GM19372 (cell line): ENCODE data around the gene CRB1.

Source experiments
- ATAC-seq: cut with Tn5 transposase; IDR thresholded peaks from one replicate; pipeline ENCODE4 v1.9.1; 2021; ENCODE audit warnings: mild to moderate bottlenecking, low read depth, moderate library complexity; ENCODE audit not compliant: unreplicated experiment

CRB1 gene

DNA sequence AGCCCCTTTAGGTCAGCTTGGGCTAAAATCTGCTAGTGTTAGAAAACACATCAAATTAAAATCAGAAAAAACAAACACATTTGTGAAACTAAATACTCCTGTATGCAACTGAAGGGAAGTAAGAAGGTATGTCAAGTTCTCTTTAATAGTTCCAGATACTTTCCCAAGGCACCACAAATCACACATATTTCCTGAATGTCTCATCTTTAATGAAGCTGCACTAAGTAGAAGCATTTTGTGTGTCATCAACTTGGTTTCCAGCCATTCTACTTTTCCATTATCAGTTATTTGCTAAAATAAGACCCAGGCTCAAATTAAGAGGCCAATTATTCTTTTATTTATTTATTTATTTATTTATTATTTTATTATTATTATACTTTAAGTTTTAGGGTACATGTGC lies 34.7 kb downstream of the CRB1 start:
- ATAC-seq: no peak

DNA sequence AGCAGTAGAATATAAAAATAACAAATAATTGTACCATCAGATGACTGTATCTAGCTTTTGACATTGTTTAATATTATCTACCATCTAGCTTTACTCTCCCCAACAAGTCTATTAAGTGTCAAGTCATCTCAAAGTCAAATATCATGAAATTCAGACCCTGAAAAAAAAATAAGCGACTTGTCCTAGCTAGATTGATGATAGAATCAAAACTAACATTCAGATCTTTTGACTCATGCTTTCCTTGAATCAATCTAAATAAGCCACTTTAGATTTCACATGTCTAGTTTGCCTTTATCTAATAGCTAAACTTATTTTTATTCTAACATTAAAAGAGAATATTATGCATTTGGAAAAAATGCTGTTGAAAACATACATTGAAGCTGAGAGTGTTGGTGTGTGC lies 35.4 kb downstream of the CRB1 start:
- no peak for ATAC-seq

DNA sequence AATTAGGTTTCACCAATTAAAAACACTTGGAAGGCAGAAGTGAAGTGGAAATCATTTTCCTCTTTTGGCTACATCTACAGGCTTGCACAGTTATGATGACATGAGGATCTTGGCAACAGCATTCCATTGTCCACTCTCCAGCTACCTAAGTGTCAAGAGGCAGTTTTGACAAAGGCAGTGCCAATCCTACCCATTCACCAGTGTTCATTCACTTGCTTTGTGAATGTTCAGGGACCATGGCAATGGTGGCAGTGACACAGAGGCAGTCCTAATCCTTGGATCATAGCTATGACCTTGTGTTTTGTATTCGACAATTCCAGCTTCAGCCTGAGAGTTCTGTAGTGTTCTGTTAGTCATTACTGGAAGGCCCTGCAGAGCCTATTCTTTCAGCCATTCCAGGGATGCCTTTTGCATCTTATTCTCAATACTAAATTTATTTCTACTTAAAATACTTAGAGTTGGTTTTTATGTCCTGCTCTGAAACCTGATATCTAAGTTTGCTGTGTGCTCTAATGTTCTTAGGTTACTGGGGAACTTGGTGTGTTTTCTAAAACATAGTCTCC lies 36.7 kb downstream of the CRB1 start:
- ATAC-seq: no peak

DNA sequence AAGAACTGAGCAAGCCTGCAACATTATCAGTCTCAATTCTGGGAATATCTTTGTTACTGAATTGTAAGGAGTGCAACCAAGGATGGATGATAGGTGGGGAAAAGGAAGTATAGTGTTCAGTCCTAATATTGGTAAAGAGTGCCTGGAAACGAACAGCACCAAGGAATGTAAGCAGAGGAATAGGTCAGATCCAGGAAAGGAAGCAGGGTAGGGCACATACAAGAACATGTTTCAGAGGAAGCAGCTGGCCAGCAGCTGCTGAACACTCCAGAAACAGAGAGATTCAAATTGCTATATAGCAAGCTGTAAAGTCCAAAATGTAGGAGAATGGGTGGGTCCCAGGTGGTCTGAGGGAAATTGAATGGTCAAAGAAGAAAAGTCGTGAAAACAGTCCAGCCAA lies 37.9 kb downstream of the CRB1 start:
- no peak for ATAC-seq

DNA sequence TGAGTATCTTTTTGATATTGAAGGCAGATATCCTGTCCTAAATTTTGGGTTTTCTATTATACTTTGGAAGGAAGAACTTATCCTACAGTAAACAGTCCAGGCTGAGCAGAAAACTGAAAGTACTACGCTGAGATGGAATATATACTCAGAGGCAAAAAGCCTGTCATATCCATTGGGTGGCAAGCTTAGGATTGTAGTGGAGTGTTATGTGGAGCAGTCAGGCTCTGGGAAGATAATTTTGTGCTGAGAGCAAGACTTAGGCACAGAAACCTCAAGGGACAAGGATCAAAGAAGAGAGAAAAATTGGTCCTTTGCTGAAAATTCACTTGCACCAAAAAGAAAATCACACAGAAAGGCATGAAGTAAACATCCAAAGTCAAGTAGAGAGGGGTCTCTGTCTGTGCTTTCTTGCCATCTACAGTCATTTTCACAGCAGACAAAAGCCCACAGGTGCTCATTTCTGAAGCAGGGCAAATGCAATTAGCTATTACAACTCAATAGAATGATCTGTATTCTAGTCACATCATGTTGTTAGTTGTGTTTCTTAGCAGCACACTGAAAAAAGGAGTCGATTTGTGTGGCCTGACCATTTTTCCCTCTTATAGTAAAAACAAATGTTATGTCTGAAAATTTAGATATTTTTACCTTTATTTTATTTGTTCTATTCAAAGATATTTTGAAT lies 38.5 kb downstream of the CRB1 start:
- no peak for ATAC-seq

DNA sequence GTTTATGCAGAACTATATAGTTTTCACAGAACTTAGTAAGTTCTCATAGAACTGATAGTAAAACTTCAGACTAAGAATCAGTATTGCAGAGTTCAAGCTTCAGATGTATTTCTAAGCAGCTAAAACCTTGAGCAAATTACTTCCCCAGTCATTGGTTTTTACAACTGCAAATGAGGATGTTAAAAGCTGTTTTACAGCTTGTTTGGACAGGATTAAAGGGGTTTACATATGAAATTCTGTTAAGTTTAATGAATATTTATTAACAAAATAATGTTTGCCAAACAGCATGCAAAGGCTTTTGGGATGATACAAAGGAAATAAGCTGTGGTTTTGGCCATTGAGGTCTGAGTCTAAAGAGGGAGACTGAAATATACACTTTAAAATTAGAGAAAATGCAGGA lies 39.1 kb downstream of the CRB1 start:
- ATAC-seq: no peak

DNA sequence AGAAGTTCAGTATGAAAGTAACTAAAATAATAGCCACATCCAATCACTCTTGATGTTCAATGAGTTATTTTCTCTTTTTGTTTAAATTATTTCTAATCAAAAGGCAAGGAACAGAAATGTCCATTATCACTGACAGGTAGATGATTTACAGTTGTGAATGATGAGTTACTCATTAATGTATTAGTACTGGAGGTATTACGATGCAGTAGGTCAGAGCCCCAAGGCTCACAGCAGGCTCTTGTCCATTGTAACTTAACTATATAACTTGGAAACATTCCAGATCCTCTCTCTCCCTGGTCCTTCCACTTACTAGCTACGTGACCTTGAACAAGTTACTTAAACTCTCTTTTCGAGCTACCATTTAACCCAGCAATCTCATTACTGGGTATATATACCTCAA lies 39.5 kb downstream of the CRB1 start:
- no peak for ATAC-seq

DNA sequence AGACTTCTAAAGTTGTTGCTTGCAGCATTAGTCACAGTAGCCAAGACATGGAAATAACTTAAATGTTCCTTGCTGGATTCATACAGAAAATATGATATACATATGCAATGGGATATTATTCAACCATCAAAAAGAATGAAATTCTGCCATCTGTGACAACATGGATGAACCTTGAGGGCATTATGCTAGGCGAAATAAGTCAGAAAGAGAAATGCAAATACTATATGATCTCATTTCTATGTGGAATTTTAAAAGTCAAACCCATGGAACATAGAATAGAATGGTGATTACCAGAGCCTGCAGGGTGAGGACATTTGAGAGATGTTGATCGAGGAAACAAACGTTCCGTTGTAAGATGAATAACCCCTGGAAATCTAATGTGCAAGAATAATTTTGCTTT lies 43.0 kb downstream of the CRB1 start:
- no peak for ATAC-seq

DNA sequence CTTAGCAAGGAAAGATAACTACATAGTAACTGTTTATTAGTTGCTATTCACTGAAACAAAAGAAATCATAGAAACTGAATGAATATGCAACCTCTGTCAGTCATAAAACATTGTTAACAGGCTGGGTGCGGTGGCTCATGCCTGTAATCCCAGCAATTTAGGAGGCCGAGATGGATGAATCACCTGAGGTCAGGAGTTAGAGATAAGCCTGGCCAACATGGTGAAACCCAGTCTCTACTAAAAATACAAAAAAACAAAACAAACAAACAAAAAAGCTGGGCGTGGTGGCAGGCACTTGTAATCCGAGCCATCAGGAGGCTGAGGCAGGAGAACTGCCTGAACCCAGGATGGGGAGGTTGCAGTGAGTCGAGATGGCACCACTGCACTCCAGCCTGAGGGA lies 44.1 kb downstream of the CRB1 start:
- ATAC-seq: no peak

DNA sequence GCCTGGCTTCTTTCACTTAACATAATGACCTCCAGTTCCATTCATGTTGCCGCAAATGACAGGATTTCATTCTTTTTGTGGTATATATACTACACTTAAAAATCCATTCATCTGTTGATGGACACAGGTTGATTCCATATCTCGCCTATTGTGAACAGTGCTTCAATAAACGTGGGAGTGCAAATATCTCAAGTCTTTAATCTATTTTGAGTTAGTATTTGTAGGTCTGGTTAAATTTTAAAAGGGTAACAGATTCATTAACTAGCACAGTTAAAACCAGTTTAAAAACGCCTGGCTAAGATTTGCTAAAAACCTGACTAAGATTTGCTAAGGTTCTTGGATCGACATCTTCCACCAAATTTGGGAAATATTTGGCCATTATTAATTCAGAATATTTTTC lies 45.7 kb downstream of the CRB1 start:
- no peak for ATAC-seq

DNA sequence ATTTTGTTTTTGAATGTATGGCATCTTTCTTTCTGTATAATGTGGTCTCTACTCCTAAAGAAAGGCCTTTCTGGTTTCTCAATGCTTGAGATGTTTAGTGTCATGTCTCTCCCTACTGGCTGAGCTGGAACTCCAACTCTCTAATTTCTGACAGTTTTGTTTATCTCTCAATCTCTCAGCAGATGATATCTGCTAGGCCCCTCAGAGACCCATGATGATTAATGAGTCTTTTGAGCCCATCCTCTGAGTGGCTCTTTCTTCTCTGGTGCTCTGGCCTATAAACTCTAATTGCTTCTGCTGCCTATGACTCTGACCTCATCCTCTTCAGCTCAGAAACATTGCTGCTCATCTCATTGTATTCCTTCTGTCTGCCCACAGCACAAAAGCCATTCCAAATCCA lies 46.6 kb downstream of the CRB1 start:
- no peak for ATAC-seq

DNA sequence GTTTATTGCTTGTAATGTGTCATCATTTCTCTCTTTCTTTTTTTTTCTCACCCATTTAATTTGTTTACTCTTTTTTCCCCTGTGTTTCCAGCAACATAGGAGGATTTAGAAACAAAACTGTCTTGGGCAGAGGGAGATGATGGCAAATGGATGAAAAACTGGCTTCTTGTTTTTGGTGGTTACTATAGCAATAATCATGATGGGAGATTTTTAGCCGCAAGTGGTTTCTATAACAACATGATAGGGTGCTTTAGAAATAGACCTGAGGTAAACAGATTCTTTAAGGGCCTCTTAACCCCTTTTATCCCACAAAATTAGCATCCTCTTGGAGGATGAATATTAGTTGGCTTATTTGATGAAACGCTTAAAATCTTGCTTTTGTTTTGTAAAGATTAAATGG lies 51.6 kb downstream of the CRB1 start:
- no peak for ATAC-seq

DNA sequence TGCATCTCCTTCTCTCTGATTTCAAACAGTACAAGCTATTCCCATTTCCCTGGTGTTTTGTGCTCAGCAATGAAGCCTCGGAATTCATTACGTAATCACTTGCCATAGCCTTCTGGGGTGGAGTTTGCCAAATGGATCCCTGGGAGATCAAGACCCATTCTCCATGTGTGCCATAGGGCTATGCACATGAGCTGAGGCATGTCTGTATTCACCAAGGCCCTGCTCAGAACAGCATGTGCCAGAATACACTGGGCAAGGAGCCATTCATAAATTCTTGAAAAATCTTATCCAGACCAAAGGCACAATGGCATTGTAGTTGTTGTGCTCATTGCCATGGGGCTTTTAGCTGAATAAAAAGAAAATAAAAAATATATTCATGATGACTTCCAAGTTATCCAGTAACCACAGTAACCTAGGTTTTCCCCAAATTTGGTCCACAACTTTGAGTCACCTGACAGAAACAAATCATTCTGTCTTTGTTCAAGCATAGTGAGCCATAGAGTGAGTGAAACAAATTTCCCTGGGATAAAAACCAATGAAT lies 53.0 kb downstream of the CRB1 start:
- no peak for ATAC-seq

DNA sequence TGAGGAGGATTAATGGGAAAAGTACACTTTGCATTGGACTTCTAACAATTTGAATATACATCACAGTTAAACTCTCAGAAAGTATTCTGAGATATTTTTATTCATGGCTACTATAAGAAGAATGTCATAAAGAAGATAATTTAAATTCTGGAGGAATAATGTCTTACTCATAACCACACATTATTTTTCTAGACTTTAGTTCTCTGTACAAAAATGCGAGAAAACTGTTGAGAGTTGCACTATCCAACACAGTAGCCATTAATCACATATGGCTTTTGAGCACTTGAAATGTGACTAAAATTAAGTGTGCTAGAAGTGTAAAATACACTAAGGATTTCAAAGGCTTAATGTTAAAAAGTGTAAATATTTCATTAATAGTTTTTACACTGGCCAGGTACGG lies 53.8 kb downstream of the CRB1 start:
- no peak for ATAC-seq

DNA sequence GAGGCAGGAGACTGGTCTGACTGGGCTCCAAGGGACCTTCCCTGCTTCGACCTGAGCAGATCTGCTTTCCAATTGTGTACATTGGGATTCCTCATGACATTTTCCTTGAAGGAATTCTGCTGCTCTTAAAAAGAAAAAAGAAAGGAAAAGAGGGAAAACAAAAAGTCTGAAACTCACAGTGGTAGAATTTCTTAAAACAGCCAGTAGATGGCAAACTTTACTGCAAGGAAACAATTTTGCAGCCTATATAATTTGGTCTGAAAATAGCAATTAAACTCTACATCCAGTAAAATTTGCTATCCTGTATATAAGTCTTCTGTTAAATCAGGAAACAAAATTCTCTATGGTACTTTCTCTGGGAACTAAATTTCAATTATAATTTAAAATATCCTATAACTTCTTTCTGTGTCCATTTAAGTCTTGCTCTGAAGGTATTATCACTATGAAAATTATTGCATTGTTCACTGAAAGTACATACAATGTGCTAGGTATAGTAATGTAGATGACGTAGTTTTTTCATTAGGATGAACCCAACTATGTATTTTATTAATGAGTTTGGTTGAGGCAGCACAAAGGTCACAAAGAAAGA lies 59.8 kb downstream of the CRB1 start:
- no peak for ATAC-seq

DNA sequence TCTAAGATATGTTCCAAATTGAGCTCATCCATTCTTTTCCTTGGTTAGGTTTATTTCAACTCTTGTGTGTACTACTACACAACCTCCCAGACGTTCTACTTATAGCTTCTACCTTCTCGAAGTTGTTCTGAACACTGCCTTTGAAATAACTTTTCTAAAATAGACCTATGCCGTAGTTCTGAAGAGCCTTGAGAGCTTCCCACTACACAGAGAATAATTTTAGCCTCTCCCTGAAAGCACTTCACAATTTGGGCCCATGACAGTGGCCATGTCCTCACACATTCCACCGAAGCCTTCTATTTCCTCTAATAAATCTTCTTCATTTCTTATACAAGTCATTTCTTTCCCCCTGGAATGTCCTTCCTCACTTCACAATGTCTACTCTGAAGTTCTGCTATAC lies 62.2 kb downstream of the CRB1 start:
- no peak for ATAC-seq

DNA sequence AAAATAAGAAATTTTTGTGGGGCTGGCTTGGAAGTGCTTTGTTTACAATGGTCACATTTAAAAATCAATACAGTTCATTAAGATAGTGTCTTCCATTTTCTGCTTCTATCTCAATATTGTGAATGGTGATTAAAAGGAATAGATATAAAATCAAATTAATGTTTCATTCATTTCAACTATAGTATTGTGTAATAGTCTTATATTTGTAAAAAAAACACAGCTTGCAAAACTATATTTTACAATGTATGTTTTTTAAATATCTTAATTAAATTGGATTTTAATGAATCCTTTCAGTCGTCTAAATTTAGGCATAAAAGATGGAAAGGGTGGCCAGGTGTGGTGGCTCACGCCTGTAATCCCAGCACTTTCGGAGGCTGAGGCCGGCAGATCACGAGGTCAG lies 63.5 kb downstream of the CRB1 start:
- no peak for ATAC-seq

DNA sequence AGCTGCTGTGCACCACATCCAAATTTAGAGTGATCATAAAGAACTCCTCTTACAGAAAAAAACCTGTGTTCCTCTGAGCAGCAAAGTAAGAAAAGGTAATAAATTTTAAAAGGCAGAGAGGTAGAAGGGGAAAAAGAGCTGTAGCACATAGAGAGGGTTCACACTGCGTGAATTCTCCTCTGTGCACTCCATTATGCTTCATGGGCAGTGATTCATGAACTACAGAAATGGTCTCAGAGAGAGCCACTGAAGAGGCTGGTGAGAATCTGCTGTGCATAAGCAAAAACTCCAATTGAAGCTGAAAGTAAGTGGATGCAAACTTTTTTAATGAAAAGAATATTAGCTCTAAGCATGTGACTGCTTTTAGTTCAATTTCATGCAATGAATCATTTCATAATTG lies 65.0 kb downstream of the CRB1 start:
- ATAC-seq: no peak

DNA sequence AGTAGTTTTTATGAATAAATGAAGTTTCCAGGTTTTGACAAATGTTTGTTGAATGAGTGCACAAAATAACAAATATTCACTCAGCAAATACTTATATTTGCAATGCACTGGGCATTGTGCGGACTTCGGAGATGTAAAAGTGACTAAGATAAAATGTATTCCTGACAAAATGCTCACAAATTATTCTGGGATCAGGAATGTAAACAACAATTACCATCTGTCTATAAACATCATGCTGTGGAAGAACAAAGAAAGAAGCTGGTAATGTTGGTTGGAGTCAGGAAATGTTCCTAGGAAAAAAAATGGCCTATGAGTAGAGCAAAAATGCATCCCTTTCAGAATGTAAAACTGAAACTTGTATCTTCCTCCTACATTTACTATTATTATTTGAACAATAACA lies 68.5 kb downstream of the CRB1 start:
- no peak for ATAC-seq

DNA sequence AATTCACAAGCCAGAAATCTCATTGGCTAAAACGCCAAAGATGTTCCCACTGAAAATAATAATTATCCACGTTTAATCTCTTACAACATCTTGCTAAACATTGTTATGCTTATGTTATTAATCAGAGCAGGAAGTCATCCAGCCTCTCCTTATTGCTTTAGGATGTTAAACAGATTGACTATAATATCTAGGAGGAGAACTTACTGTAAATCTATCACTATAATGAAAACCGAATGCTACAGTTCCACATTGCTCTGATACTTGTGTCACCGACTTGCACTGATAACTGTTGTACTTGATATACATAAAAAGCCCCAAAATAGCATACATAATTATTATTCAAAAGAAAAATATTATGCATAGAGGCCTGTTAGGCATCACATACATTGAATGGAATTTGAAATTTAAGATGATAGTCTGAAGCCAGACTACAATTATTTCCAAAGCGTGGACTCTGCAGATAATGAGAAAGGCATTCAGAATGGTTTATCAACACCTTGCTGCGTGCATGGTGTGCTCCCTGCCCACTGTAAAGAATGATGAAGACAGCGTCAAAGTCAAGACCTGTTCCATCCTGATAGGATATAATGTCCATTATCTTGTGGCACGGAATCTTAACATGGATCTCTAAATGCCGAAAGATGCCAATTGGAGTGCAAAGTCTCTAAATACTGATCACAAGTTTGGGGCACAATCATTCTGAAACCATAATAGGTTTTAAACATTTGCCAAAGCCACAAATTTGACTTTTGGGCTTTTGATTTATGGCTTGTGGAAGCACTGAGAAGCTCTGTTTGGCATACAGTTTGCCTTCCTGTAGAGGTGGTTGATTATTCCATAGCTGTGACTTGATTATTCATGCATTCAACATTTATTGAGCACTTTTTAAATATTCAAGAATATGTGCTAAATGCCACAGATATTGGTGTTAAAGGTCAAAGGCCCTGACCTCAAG lies 71.3 kb downstream of the CRB1 start:
- no peak for ATAC-seq

DNA sequence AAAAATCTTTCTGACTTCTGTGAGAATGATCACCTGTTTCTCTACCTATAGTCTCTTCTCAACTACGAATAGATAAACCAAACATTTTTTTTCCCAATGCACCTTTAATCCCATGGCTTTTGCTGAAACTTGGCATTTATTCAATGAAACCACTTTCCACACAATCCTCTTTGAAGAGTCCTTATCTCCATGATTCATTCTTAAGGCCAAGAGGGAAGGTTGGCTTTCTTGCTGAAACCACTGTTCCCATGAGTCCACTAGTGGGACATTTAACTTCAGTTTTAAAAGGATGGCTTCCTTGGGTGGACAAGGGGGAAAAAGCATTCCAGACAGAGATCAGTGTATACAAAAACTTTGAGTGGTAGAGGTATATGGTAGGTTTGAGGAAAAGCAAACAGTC lies 73.6 kb downstream of the CRB1 start:
- no peak for ATAC-seq
